Kidney (tissue), 22 donors: ENCODE measurements around the gene RBM6. TPM values are rescaled to one million over a fixed set of nuclear protein-coding genes. Genes with fewer than 3 reads are reported as not detected.

Experiments used
- DNase-seq, 5 donors: peaks; one replicate each; pipeline ENCODE4 v3.0.0-alpha.2; 2013 to 2020
- FAIRE-seq: peaks from 2 replicates; lab custom pipeline; 2012; peaks lifted over from hg19 to GRCh38; lab: Jason Lieb, UNC
- H3K27ac ChIP-seq, 2 donors: one replicate each; pipeline ENCODE4 v1.7.0; 2013; ENCODE audit warnings: low read depth in 2 of 2, low read length in 2 of 2, inconsistent platforms in 1 of 2
- H3K27me3 ChIP-seq: one replicate; pipeline ENCODE4 v1.7.1; 2013; ENCODE audit warnings: low read length, inconsistent platforms; ENCODE audit not compliant: control insufficient read depth, insufficient read depth
- H3K36me3 ChIP-seq, 3 donors: one replicate each; pipeline versions ENCODE4 v1.7.0 to v1.7.1; 2013; ENCODE audit warnings: low read length in 3 of 3, control low read depth in 1 of 3, inconsistent platforms in 1 of 3; ENCODE audit not compliant: insufficient read depth in 3 of 3, control insufficient read depth in 2 of 3
- H3K4me1 ChIP-seq, 3 donors: one replicate each; pipeline versions ENCODE4 v1.7.0 to v1.7.1; 2013; ENCODE audit warnings: low read length in 3 of 3, inconsistent platforms in 1 of 3, low read depth in 1 of 3; ENCODE audit not compliant: control insufficient read depth in 2 of 3, insufficient read depth in 2 of 3
- H3K4me3 ChIP-seq, 3 donors: one replicate each; pipeline versions ENCODE4 v1.7.0 to v1.8.1; 2013; ENCODE audit warnings: low read length in 3 of 3, control low read depth in 1 of 3, inconsistent platforms in 1 of 3
- H3K9ac ChIP-seq, 3 donors: one replicate each; pipeline versions ENCODE4 v1.7.0 to v1.7.1; 2013; ENCODE audit warnings: low read length in 3 of 3, control low read depth in 1 of 3, inconsistent platforms in 1 of 3
- H3K9me3 ChIP-seq, 3 donors: one replicate each; pipeline versions ENCODE4 v1.7.0 to v1.7.1; 2013; ENCODE audit warnings: low read length in 3 of 3, control low read depth in 1 of 3, inconsistent platforms in 1 of 3; ENCODE audit not compliant: control insufficient read depth in 2 of 3, insufficient read depth in 1 of 3
- intact Hi-C: fragments of 100-400 bp; cut with DNase I; formaldehyde crosslinking; loops from one replicate; pipeline ENCODE4 v1.11.1; 2022
- long read RNA-seq, 10 donors: library from polyadenylated mRNA in 1 of 10; unstranded in 1 of 10; transcript quantifications; one replicate each; pipeline ENCODE4 v2.0.0 and lab custom pipeline, GENCODE V29; 2021 to 2026
- polyA plus RNA-seq: library from polyadenylated mRNA; stranded (reverse); fragments of 350-450 nt; fragmentation: Illumina TruSeq; extraction: RNeasy Lipid Tissue Mini Kit (QIAGEN cat#74804); gene quantifications from one replicate; pipeline ENCODE4 v1.2.3, GENCODE V29; 2014; ENCODE audit warnings: low read depth, low replicate concordance; ENCODE audit not compliant: insufficient read depth
- total RNA-seq: library from RNA; stranded (reverse); fragmentation: NEBNext Ultra II Directional; extraction: Animal tissue kit (Norgen Biotek cat#: 25700); gene quantifications from one replicate; pipeline ENCODE4 v1.2.1, GENCODE V29; 2021
- TF ChIP-seq, protein P1 (sequence below): IDR thresholded peaks from 3 replicates; pipeline ENCODE4 v1.5.1; 2012; ENCODE audit warnings: mild to moderate bottlenecking, moderate library complexity, borderline replicate concordance; ENCODE audit not compliant: insufficient read depth; ENCODE audit errors: extremely low read depth
- donor health status: control.
- donor health status: control.
- donor health status: control.
- donor health status: control.
- donor health status: control.
- donor health status: DM: yes; HTN: yes; CAD: no.
- donor health status: Normal renal cell carcinoma (clear cell type).

RBM6 gene, protein sequence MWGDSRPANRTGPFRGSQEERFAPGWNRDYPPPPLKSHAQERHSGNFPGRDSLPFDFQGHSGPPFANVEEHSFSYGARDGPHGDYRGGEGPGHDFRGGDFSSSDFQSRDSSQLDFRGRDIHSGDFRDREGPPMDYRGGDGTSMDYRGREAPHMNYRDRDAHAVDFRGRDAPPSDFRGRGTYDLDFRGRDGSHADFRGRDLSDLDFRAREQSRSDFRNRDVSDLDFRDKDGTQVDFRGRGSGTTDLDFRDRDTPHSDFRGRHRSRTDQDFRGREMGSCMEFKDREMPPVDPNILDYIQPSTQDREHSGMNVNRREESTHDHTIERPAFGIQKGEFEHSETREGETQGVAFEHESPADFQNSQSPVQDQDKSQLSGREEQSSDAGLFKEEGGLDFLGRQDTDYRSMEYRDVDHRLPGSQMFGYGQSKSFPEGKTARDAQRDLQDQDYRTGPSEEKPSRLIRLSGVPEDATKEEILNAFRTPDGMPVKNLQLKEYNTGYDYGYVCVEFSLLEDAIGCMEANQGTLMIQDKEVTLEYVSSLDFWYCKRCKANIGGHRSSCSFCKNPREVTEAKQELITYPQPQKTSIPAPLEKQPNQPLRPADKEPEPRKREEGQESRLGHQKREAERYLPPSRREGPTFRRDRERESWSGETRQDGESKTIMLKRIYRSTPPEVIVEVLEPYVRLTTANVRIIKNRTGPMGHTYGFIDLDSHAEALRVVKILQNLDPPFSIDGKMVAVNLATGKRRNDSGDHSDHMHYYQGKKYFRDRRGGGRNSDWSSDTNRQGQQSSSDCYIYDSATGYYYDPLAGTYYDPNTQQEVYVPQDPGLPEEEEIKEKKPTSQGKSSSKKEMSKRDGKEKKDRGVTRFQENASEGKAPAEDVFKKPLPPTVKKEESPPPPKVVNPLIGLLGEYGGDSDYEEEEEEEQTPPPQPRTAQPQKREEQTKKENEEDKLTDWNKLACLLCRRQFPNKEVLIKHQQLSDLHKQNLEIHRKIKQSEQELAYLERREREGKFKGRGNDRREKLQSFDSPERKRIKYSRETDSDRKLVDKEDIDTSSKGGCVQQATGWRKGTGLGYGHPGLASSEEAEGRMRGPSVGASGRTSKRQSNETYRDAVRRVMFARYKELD
- total RNA-seq (90.0 TPM), polyA plus RNA-seq (72.0 TPM)
- long read RNA-seq, donor 1, partial matches to known transcripts, result 12 of 12 reads
- long read RNA-seq, donor 1, other reads (novel, unspliced or antisense), result 0 of 12 reads
- long read RNA-seq, donor 2, partial matches to known transcripts, result 72 of 77 reads
- long read RNA-seq, donor 2, other reads (novel, unspliced or antisense), result 0 of 77 reads
- long read RNA-seq, donor 3, partial matches to known transcripts, result 69 of 69 reads
- long read RNA-seq, donor 3, other reads (novel, unspliced or antisense), result 0 of 69 reads
- long read RNA-seq, donor 4, partial matches to known transcripts, result 103 of 105 reads
- long read RNA-seq, donor 4, other reads (novel, unspliced or antisense), result 0 of 105 reads
- long read RNA-seq, donor 5, result 0 reads
- long read RNA-seq, donor 6, partial matches to known transcripts, result 23 of 23 reads
- long read RNA-seq, donor 6, other reads (novel, unspliced or antisense), result 0 of 23 reads
- long read RNA-seq, donor 7, full-length matches to known transcripts, result 9 of 31 reads
- long read RNA-seq, donor 7, partial matches to known transcripts, result 7 of 31 reads
- long read RNA-seq, donor 7, other reads (novel, unspliced or antisense), result 15 of 31 reads
- long read RNA-seq, donor 8, partial matches to known transcripts, result 0 of 1 reads
- long read RNA-seq, donor 8, other reads (novel, unspliced or antisense), result 0 of 1 reads
- long read RNA-seq, donor 9, result 0 reads
- long read RNA-seq, donor 10, partial matches to known transcripts, result 117 of 118 reads
- long read RNA-seq, donor 10, other reads (novel, unspliced or antisense), result 0 of 118 reads

DNA sequence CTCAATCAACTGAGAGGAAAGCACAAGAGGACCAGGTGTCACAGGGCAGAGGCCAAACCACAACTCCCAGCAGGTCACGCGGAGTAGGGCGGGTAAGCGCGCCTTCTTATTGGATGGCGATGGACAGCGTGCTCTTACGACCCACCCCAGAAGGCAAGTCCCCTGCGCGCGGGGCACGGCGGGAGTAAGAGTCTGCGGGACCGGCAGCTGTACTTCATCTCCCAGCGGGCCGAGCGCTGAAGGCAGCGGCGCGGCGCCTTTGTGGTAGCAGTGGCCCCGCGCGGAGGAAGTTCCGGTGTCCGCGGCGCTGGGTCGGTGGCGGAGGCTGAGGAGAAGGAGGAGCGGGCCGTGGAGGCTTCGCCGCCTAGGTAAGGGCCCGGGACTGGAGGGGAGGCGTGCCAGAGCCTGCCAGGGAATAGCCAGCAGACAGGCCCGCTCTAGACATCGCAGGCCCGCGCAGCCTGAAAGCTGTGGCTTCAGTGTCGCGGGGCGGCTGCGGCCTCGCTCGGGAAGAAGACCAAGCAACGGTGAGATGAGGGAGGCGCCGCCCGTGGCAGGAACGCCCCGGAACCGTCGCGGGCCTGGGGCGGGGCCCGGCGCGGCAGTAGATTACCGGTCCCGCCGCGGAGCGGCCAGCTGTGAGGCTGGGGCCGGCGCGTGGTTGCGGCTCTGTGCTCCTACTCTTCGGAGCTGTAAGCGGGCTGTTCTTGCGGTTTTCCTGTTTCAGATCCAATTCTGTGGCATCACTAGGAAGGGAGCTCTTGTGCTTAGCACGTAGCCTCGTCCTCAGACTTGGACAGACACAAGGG lies at the start of gene RBM6:
Gene RBM6, plus strand, starts transcription at position 293 of the 809 bp plus-strand sequence. CDS start 22,492 bp downstream, outside the sequence.
- Histone ChIP-seq H3K27me3 (no peaks in the 10 kb centered on the region), H3K9ac (peak within 1 kb of the TSS; percentile 77 to 93 (median 89)), H3K4me1 (peaks cover 0 to 13% (median 2%) of the 10 kb centered on the region in 3 donors), H3K4me3 (peak within 1 kb of the TSS; percentile 71 to 90 (median 89)), H3K9me3 (no peaks in the 10 kb centered on the region), H3K36me3 (no peaks in the 10 kb centered on the region), H3K27ac (peak within 1 kb of the TSS; percentile 92 to 97)
- intact Hi-C loops, result no loop called here
- peak; percentile 97 to 99 (median 99) for DNase-seq
- FAIRE-seq, result no peak
- TF ChIP-seq, protein P1, sequence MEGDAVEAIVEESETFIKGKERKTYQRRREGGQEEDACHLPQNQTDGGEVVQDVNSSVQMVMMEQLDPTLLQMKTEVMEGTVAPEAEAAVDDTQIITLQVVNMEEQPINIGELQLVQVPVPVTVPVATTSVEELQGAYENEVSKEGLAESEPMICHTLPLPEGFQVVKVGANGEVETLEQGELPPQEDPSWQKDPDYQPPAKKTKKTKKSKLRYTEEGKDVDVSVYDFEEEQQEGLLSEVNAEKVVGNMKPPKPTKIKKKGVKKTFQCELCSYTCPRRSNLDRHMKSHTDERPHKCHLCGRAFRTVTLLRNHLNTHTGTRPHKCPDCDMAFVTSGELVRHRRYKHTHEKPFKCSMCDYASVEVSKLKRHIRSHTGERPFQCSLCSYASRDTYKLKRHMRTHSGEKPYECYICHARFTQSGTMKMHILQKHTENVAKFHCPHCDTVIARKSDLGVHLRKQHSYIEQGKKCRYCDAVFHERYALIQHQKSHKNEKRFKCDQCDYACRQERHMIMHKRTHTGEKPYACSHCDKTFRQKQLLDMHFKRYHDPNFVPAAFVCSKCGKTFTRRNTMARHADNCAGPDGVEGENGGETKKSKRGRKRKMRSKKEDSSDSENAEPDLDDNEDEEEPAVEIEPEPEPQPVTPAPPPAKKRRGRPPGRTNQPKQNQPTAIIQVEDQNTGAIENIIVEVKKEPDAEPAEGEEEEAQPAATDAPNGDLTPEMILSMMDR, result no peak

DNA sequence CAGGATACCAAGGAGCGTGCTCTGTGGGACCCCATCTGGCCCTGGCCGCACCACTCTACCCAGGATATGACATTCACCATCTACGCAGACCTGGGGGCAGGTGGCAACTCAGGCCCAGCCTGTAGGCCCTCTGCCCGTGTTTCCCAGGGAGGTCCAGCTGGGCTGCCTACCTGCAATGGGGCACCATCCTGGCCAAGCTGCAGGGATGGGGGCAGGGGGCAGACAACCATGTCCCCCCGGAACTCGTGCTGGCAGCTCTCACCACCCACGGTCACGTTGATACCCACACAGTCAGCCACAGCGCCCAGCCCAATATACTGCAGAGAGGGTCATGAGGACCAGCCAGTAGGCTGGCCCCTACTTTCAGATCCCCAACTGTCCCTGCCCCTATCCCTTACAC lies 44.2 kb upstream of the RBM6 start:
- intact Hi-C loops, result no loop called here
- Histone ChIP-seq H3K4me1 (no peaks in the 10 kb centered on the region), H3K27ac (no peak overlapping the region), H3K9me3 (no peaks in the 10 kb centered on the region), H3K36me3 (no peaks in the 10 kb centered on the region), H3K27me3 (no peaks in the 10 kb centered on the region), H3K4me3 (no peak overlapping the region), H3K9ac (no peak overlapping the region)
- TF ChIP-seq, protein P1, result no peak
- no peak for DNase-seq
- no peak for FAIRE-seq
